Gastroesophageal sphincter (tissue), 4 donors: ENCODE results near the gene SH3RF3. TPM values are rescaled to one million over a fixed set of nuclear protein-coding genes. Genes with fewer than 3 reads are reported as not detected.

ENCODE experiments used
- ATAC-seq: fragments of 150-250 bp; one replicate; pipeline ENCODE4 v1.9.1; 2016; ENCODE audit warnings: mild to moderate bottlenecking, moderate library complexity
- H3K27ac ChIP-seq, 4 donors: fragments of 200-600 bp; sonication (generic) in 3 of 4; 1 replicate in 3 of 4; 2 replicates in 1 of 4; pipeline ENCODE4 v1.5.1; 2016 to 2019
- H3K27me3 ChIP-seq: fragments of 200-600 bp; sonication (generic); one replicate; pipeline ENCODE4 v1.5.1; 2019
- H3K36me3 ChIP-seq, 2 donors: fragments of 200-600 bp; sonication (generic); one replicate each; pipeline ENCODE4 v1.5.1; 2019; ENCODE audit warnings: control low read depth in 1 of 2
- H3K4me1 ChIP-seq, 3 donors: fragments of 200-600 bp; sonication (generic); 1 replicate in 2 of 3; 2 replicates in 1 of 3; pipeline ENCODE4 v1.5.1; 2016 to 2019; ENCODE audit warnings: control low read depth in 2 of 3
- H3K4me3 ChIP-seq, 2 donors: fragments of 200-600 bp; sonication (generic); one replicate each; pipeline ENCODE4 v1.5.1; 2019; ENCODE audit warnings: mild to moderate bottlenecking in 1 of 2, moderate library complexity in 1 of 2
- H3K9me3 ChIP-seq, 3 donors: fragments of 200-600 bp; sonication (generic); one replicate each; pipeline ENCODE4 v1.5.1; 2017 to 2019; ENCODE audit warnings: control low read depth in 2 of 3
- CTCF ChIP-seq, 4 experiments: fragments of 200-600 bp in 2 of 4; fragments of 450-650 bp in 2 of 4; sonication (generic) in 1 of 4; IDR thresholded peaks; one replicate each; pipeline ENCODE4 v1.5.1; 2017 to 2019; ENCODE audit warnings: antibody characterized with exemption in 4 of 4, mild to moderate bottlenecking in 2 of 4, moderate library complexity in 2 of 4
- EP300 ChIP-seq: sonication (generic); formaldehyde crosslinking; IDR thresholded peaks from one replicate; pipeline ENCODE4 v1.6.1; 2017; ENCODE audit warnings: antibody characterized with exemption, mild to moderate bottlenecking
- POLR2A ChIP-seq, 2 donors: fragments of 450-650 bp; IDR thresholded peaks; one replicate each; pipeline ENCODE4 v1.6.1; 2017; ENCODE audit warnings: antibody characterized with exemption in 2 of 2, mild to moderate bottlenecking in 2 of 2, moderate library complexity in 1 of 2
- POLR2AphosphoS5 ChIP-seq: sonication (generic); formaldehyde crosslinking; IDR thresholded peaks from one replicate; pipeline ENCODE4 v1.6.1; 2017; ENCODE audit warnings: antibody characterized with exemption
- WGBS, 2 donors: methylation state at CpG; one replicate each; pipeline ENCODE4 v1.1.5; 2018; ENCODE audit warnings: low coverage in 1 of 2; 5-methylcytosine and 5-hydroxymethylcytosine counted together
- total RNA-seq, 4 donors: library from RNA; depleted of rRNA; stranded (reverse); fragments of >200 nt; gene quantifications; one replicate each; pipeline ENCODE4 v1.1.0, GENCODE V29; 2016

SH3RF3 gene
- total RNA-seq, 4 donors from 2014 or later, result 10.1 to 15.8 (median 13.2) TPM

- WGBS, 2 donors, result 15 to 43% methylated on average over 1 to 4 of the region's 20 CpGs
- Histone ChIP-seq H3K4me1 (peaks cover 0 to 28% (median 13%) of the 10 kb centered on the region in 3 donors), H3K36me3 (no peaks in the 10 kb centered on the region), H3K9me3 (no peaks in the 10 kb centered on the region), H3K27ac (peak overlapping the region; percentile 54 to 87 (median 84)), H3K4me3 (no peak overlapping the region), H3K27me3 (no peaks in the 10 kb centered on the region)
- ATAC-seq, result peak; percentile 85
- TF ChIP-seq POLR2A (IDR thresholded peaks at IDR 0.05) (no peak), EP300 (no peak), CTCF (IDR thresholded peaks at IDR 0.05) (no peak), POLR2AphosphoS5 (peak; percentile 65)
Measured at GRCh38 chr2:109513749-109514588, 385.0 kb downstream of the SH3RF3 start.

GRCh38 chr2:109514857-109515256, 385.9 kb downstream of the SH3RF3 start:
- H3K4me1 ChIP-seq, result peaks cover 0 to 27% (median 13%) of the 10 kb centered on the region in 3 donors
- WGBS, 2 donors, result no CpG with 5 or more reads among the region's 5 CpGs
- H3K27me3 ChIP-seq, result no peaks in the 10 kb centered on the region
- TF ChIP-seq EP300, result no peak
- no peak for TF ChIP-seq POLR2AphosphoS5
- no peak for TF ChIP-seq POLR2A (IDR thresholded peaks at IDR 0.05)
- no peak for TF ChIP-seq CTCF (IDR thresholded peaks at IDR 0.05)
- H3K27ac ChIP-seq, result peak overlapping the region; percentile 54 to 87 (median 84)
- ATAC-seq, result no peak
- no peaks in the 10 kb centered on the region for H3K36me3 ChIP-seq
- no peak overlapping the region for H3K4me3 ChIP-seq
- no peaks in the 10 kb centered on the region for H3K9me3 ChIP-seq

GRCh38 chr2:109516445-109517117, 387.6 kb downstream of the SH3RF3 start:
- no peak overlapping the region for H3K27ac ChIP-seq
- H3K4me1 ChIP-seq, result peaks cover 0 to 20% (median 13%) of the 10 kb centered on the region in 3 donors
- TF ChIP-seq CTCF (IDR thresholded peaks at IDR 0.05), result peak in 2 of 4 experiments; percentile 34 to 58
- no peak for TF ChIP-seq POLR2A (IDR thresholded peaks at IDR 0.05)
- no peak for TF ChIP-seq EP300
- no peak for TF ChIP-seq POLR2AphosphoS5
- 45 to 85% methylated on average over 5 to 9 of the region's 20 CpGs for WGBS, 2 donors
- no peaks in the 10 kb centered on the region for H3K9me3 ChIP-seq
- no peak overlapping the region for H3K4me3 ChIP-seq
- no peaks in the 10 kb centered on the region for H3K36me3 ChIP-seq
- no peak for ATAC-seq
- no peaks in the 10 kb centered on the region for H3K27me3 ChIP-seq

- Histone ChIP-seq H3K27me3 (no peaks in the 10 kb centered on the region), H3K36me3 (no peaks in the 10 kb centered on the region), H3K4me3 (no peak overlapping the region), H3K27ac (no peak overlapping the region), H3K4me1 (peaks cover 0 to 20% (median 13%) of the 10 kb centered on the region in 3 donors), H3K9me3 (no peaks in the 10 kb centered on the region)
- WGBS, 2 donors, result 51 to 77% methylated on average over 5 of the region's 26 CpGs
- no peak for ATAC-seq
- TF ChIP-seq POLR2AphosphoS5, result no peak
- no peak for TF ChIP-seq POLR2A (IDR thresholded peaks at IDR 0.05)
- TF ChIP-seq EP300, result no peak
- no peak for TF ChIP-seq CTCF (IDR thresholded peaks at IDR 0.05)
Measured at GRCh38 chr2:109517118-109517889, 388.3 kb downstream of the SH3RF3 start.
